ENCODE measurements around the gene PIGL. TPM values are rescaled to one million over a fixed set of nuclear protein-coding genes. Genes with fewer than 3 reads are reported as not detected.
"Not testable (repeated sequence)": the region's sequence is repeated elsewhere in the genome, so short reads cannot be mapped to it uniquely, and the experiment has no call there.

PIGL gene
- total and polyA plus RNA-seq, 4 donors: 24.0 to 39.7 (median 27.8) TPM

- Histone ChIP-seq H3K9me3 (ENCODE audit: control insufficient read depth, insufficient read depth, low read length) (no peaks in the 10 kb centered on the region), H3K36me3 (ENCODE audit: control insufficient read depth, insufficient read depth, low read length) (peaks cover 6% of the 10 kb centered on the region), H3K27ac (ENCODE audit: low read depth, low read length) (peak within 1 kb of the TSS; percentile 95), H3K4me3 (ENCODE audit: low read depth, low read length) (peak within 1 kb of the TSS; percentile 67), H3K4me1 (ENCODE audit: control insufficient read depth, insufficient read depth, low read length) (peaks cover 13% of the 10 kb centered on the region), H3K27me3 (ENCODE audit: control insufficient read depth, insufficient read depth, low read length) (no peaks in the 10 kb centered on the region)
- WGBS (ENCODE audit: insufficient coverage): under 1% methylated on average over 82 of the region's 82 CpGs
- peak; percentile 80 to 98 (median 88) for DNase-seq (ENCODE audit: low read depth in 4 of 6, low spot score in 6 of 6)
Observed at GRCh38 chr17:16215273-16215964, 1.6 kb upstream of the PIGL start, which contains the start of gene NCOR1. TSS of gene NCOR1 (minus strand) at chr17:16215534. CDS start at chr17:16194569, 20,965 bp downstream.

GRCh38 chr17:16215965-16216316 is 1.1 kb upstream of the PIGL start:
- no peaks in the 10 kb centered on the region for H3K27me3 ChIP-seq (ENCODE audit: control insufficient read depth, insufficient read depth, low read length)
- WGBS (ENCODE audit: insufficient coverage): 14% methylated on average over 21 of the region's 22 CpGs
- no peaks in the 10 kb centered on the region for H3K9me3 ChIP-seq (ENCODE audit: control insufficient read depth, insufficient read depth, low read length)
- DNase-seq (ENCODE audit: low read depth in 4 of 6, low spot score in 6 of 6): peak in 2 of 6 donors; percentile 20 to 35
- peaks cover 6% of the 10 kb centered on the region for H3K36me3 ChIP-seq (ENCODE audit: control insufficient read depth, insufficient read depth, low read length)
- peak overlapping the region; percentile 95 for H3K27ac ChIP-seq (ENCODE audit: low read depth, low read length)
- peak overlapping the region; percentile 67 for H3K4me3 ChIP-seq (ENCODE audit: low read depth, low read length)
- peaks cover 13% of the 10 kb centered on the region for H3K4me1 ChIP-seq (ENCODE audit: control insufficient read depth, insufficient read depth, low read length)

GRCh38 chr17:16216341-16217001 is 539 bp upstream of the PIGL start:
- peaks cover 13% of the 10 kb centered on the region for H3K4me1 ChIP-seq (ENCODE audit: control insufficient read depth, insufficient read depth, low read length)
- DNase-seq (ENCODE audit: low read depth in 4 of 6, low spot score in 6 of 6); H3K27me3 ChIP-seq (ENCODE audit: control insufficient read depth, insufficient read depth, low read length); H3K36me3 ChIP-seq (ENCODE audit: control insufficient read depth, insufficient read depth, low read length); H3K9me3 ChIP-seq (ENCODE audit: control insufficient read depth, insufficient read depth, low read length): not testable (repeated sequence)
- WGBS (ENCODE audit: insufficient coverage): 76% methylated on average over 27 of the region's 38 CpGs
- peak overlapping the region; percentile 95 for H3K27ac ChIP-seq (ENCODE audit: low read depth, low read length)
- peak overlapping the region; percentile 91 for H3K4me3 ChIP-seq (ENCODE audit: low read depth, low read length)

- no peak for DNase-seq (ENCODE audit: low read depth in 4 of 6, low spot score in 6 of 6)
- Histone ChIP-seq H3K9me3 (ENCODE audit: control insufficient read depth, insufficient read depth, low read length) (no peaks in the 10 kb centered on the region), H3K4me1 (ENCODE audit: control insufficient read depth, insufficient read depth, low read length) (no peaks in the 10 kb centered on the region), H3K27me3 (ENCODE audit: control insufficient read depth, insufficient read depth, low read length) (no peaks in the 10 kb centered on the region), H3K27ac (ENCODE audit: low read depth, low read length) (no peak overlapping the region), H3K4me3 (ENCODE audit: low read depth, low read length) (no peak overlapping the region), H3K36me3 (ENCODE audit: control insufficient read depth, insufficient read depth, low read length) (peaks cover 6% of the 10 kb centered on the region)
- 100% methylated on average over 1 of the region's 3 CpGs for WGBS (ENCODE audit: insufficient coverage)
Observed at GRCh38 chr17:16222406-16222805, 5.4 kb downstream of the PIGL start.

GRCh38 chr17:16229912-16230561 is 13.0 kb downstream of the PIGL start:
- not testable (repeated sequence) for H3K27ac ChIP-seq (ENCODE audit: low read depth, low read length); DNase-seq (ENCODE audit: low read depth in 4 of 6, low spot score in 6 of 6); H3K4me3 ChIP-seq (ENCODE audit: low read depth, low read length); H3K27me3 ChIP-seq (ENCODE audit: control insufficient read depth, insufficient read depth, low read length); H3K36me3 ChIP-seq (ENCODE audit: control insufficient read depth, insufficient read depth, low read length); H3K9me3 ChIP-seq (ENCODE audit: control insufficient read depth, insufficient read depth, low read length); H3K4me1 ChIP-seq (ENCODE audit: control insufficient read depth, insufficient read depth, low read length)
- WGBS (ENCODE audit: insufficient coverage): 90% methylated on average over 3 of the region's 8 CpGs

GRCh38 chr17:16232391-16232790 is 15.4 kb downstream of the PIGL start:
- Histone ChIP-seq H3K27ac (ENCODE audit: low read depth, low read length) (no peak overlapping the region), H3K27me3 (ENCODE audit: control insufficient read depth, insufficient read depth, low read length) (no peaks in the 10 kb centered on the region), H3K4me1 (ENCODE audit: control insufficient read depth, insufficient read depth, low read length) (no peaks in the 10 kb centered on the region), H3K36me3 (ENCODE audit: control insufficient read depth, insufficient read depth, low read length) (peaks cover 16% of the 10 kb centered on the region), H3K4me3 (ENCODE audit: low read depth, low read length) (no peak overlapping the region), H3K9me3 (ENCODE audit: control insufficient read depth, insufficient read depth, low read length) (no peaks in the 10 kb centered on the region)
- no CpG with 5 or more reads among the region's 1 CpG for WGBS (ENCODE audit: insufficient coverage)
- DNase-seq (ENCODE audit: low read depth in 4 of 6, low spot score in 6 of 6): no peak

- Histone ChIP-seq H3K27ac (ENCODE audit: low read depth, low read length) (no peak overlapping the region), H3K36me3 (ENCODE audit: control insufficient read depth, insufficient read depth, low read length) (peaks cover 11% of the 10 kb centered on the region), H3K4me1 (ENCODE audit: control insufficient read depth, insufficient read depth, low read length) (no peaks in the 10 kb centered on the region), H3K27me3 (ENCODE audit: control insufficient read depth, insufficient read depth, low read length) (no peaks in the 10 kb centered on the region), H3K4me3 (ENCODE audit: low read depth, low read length) (no peak overlapping the region), H3K9me3 (ENCODE audit: control insufficient read depth, insufficient read depth, low read length) (no peaks in the 10 kb centered on the region)
- no peak for DNase-seq (ENCODE audit: low read depth in 4 of 6, low spot score in 6 of 6)
- 100% methylated on average over 2 of the region's 3 CpGs for WGBS (ENCODE audit: insufficient coverage)
Observed at GRCh38 chr17:16239931-16240330, 22.9 kb downstream of the PIGL start.

- Histone ChIP-seq H3K36me3 (ENCODE audit: control insufficient read depth, insufficient read depth, low read length) (peaks cover 2% of the 10 kb centered on the region), H3K27me3 (ENCODE audit: control insufficient read depth, insufficient read depth, low read length) (no peaks in the 10 kb centered on the region), H3K4me1 (ENCODE audit: control insufficient read depth, insufficient read depth, low read length) (no peaks in the 10 kb centered on the region), H3K4me3 (ENCODE audit: low read depth, low read length) (no peak overlapping the region), H3K9me3 (ENCODE audit: control insufficient read depth, insufficient read depth, low read length) (no peaks in the 10 kb centered on the region), H3K27ac (ENCODE audit: low read depth, low read length) (no peak overlapping the region)
- no peak for DNase-seq (ENCODE audit: low read depth in 4 of 6, low spot score in 6 of 6)
Observed at GRCh38 chr17:16241906-16242399, 24.9 kb downstream of the PIGL start.

- WGBS (ENCODE audit: insufficient coverage): no CpG with 5 or more reads among the region's 5 CpGs
- Histone ChIP-seq H3K36me3 (ENCODE audit: control insufficient read depth, insufficient read depth, low read length) (no peaks in the 10 kb centered on the region), H3K27me3 (ENCODE audit: control insufficient read depth, insufficient read depth, low read length) (no peaks in the 10 kb centered on the region), H3K4me1 (ENCODE audit: control insufficient read depth, insufficient read depth, low read length) (no peaks in the 10 kb centered on the region), H3K4me3 (ENCODE audit: low read depth, low read length) (no peak overlapping the region), H3K27ac (ENCODE audit: low read depth, low read length) (no peak overlapping the region), H3K9me3 (ENCODE audit: control insufficient read depth, insufficient read depth, low read length) (no peaks in the 10 kb centered on the region)
- DNase-seq (ENCODE audit: low read depth in 4 of 6, low spot score in 6 of 6): no peak
Observed at GRCh38 chr17:16243385-16243784, 26.4 kb downstream of the PIGL start.

Measured in spinal cord (tissue), 10 donors.